HepG2 (cell line): ENCODE data around the gene TJP2.

Source experiments
- CCDC6 ChIP-seq: sonication (generic); formaldehyde crosslinking; IDR thresholded peaks from 2 replicates; pipeline ENCODE4 v1.8.1; 2022; ENCODE audit warnings: mild to moderate bottlenecking, missing genetic modification reagents, moderate library complexity
- EZH2 ChIP-seq: conservative IDR thresholded peaks from 2 replicates; pipeline ENCODE4 v1.6.1; 2012; ENCODE audit warnings: mild to moderate bottlenecking, low read depth, low read length, moderate library complexity
- MED13 ChIP-seq: sonication (generic); formaldehyde crosslinking; IDR thresholded peaks from 2 replicates; pipeline ENCODE4 v1.5.0; 2020; ENCODE audit warnings: missing genetic modification reagents
- RFXAP ChIP-seq: sonication (generic); formaldehyde crosslinking; IDR thresholded peaks from 2 replicates; pipeline ENCODE4 v1.4.0; 2020; ENCODE audit warnings: missing genetic modification reagents, borderline replicate concordance
- TCF7 ChIP-seq: sonication (generic); IDR thresholded peaks from 2 replicates; pipeline ENCODE4 v1.6.1; 2016; ENCODE audit warnings: antibody characterized with exemption, low read depth
- TGIF2 ChIP-seq: IDR thresholded peaks from 2 replicates; pipeline ENCODE4 v1.6.1; 2016; ENCODE audit warnings: control low read depth, missing compliant biosample characterization
- ZBTB1 ChIP-seq: sonication (generic); formaldehyde crosslinking; IDR thresholded peaks from 2 replicates; pipeline ENCODE4 v1.4.0; 2020; ENCODE audit warnings: missing genetic modification reagents, borderline replicate concordance
- ZBTB7B ChIP-seq: sonication (generic); formaldehyde crosslinking; IDR thresholded peaks from 2 replicates; pipeline ENCODE4 v1.4.0; 2020; ENCODE audit warnings: missing genetic modification reagents
- ZNF253 ChIP-seq: sonication (generic); formaldehyde crosslinking; IDR thresholded peaks from 2 replicates; pipeline ENCODE4 v1.8.0; 2022; ENCODE audit warnings: mild to moderate bottlenecking, missing genetic modification reagents, borderline replicate concordance
- ZNF737 ChIP-seq: sonication (generic); formaldehyde crosslinking; IDR thresholded peaks from 2 replicates; pipeline ENCODE4 v1.5.0; 2020; ENCODE audit warnings: missing genetic modification reagents, mild to moderate bottlenecking, borderline replicate concordance
- TF ChIP-seq, protein P1 (sequence below): sonication (generic); formaldehyde crosslinking; IDR thresholded peaks from 2 replicates; pipeline ENCODE4 v1.5.0; 2020; ENCODE audit warnings: mild to moderate bottlenecking, missing genetic modification reagents, moderate library complexity

DNA sequence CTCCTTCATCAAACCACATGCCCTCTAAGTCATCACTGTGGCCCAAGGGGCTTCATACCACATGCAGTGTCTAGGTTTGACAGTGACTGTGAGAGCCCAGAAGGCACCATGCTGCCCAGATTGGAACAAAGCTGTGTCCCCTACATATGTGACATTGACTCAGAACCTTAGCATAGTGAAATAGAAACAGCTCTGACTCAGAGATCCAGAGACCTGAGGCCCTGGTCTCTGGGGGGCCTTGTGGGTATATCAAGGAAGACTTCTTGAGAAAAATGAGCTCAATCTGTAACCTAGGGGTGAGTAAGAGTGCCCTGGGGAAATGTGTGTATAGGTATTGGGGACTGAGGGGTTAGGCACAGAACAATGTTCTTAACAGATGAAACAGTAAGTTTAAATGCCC, 143.8 kb downstream of the TJP2 start:
- no peak for TF ChIP-seq TCF7
- TF ChIP-seq ZBTB1: no peak
- TF ChIP-seq RFXAP: no peak
- no peak for TF ChIP-seq CCDC6 (CRISPR knock-in tag)
- no peak for TF ChIP-seq MED13 (CRISPR knock-in tag)
- TF ChIP-seq ZNF253 (CRISPR knock-in tag): no peak
- TF ChIP-seq, protein P1, sequence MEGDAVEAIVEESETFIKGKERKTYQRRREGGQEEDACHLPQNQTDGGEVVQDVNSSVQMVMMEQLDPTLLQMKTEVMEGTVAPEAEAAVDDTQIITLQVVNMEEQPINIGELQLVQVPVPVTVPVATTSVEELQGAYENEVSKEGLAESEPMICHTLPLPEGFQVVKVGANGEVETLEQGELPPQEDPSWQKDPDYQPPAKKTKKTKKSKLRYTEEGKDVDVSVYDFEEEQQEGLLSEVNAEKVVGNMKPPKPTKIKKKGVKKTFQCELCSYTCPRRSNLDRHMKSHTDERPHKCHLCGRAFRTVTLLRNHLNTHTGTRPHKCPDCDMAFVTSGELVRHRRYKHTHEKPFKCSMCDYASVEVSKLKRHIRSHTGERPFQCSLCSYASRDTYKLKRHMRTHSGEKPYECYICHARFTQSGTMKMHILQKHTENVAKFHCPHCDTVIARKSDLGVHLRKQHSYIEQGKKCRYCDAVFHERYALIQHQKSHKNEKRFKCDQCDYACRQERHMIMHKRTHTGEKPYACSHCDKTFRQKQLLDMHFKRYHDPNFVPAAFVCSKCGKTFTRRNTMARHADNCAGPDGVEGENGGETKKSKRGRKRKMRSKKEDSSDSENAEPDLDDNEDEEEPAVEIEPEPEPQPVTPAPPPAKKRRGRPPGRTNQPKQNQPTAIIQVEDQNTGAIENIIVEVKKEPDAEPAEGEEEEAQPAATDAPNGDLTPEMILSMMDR: no peak
- no peak for TF ChIP-seq ZBTB7B (CRISPR knock-in tag)
- no peak for TF ChIP-seq ZNF737 (CRISPR knock-in tag)
- no peak for TF ChIP-seq EZH2
- TF ChIP-seq TGIF2: no peak
